PC-3 (cell line): ENCODE data around the gene CNKSR3. TPM values are rescaled to one million over a fixed set of nuclear protein-coding genes. Genes with fewer than 3 reads are reported as not detected.
"Not testable (repeated sequence)": the region's sequence is repeated elsewhere in the genome, so short reads cannot be mapped to it uniquely, and the experiment has no call there.

Experiments used
- ATAC-seq: fragments of 200-7000 bp; cut with Tn5 transposase; 2 replicates; pipeline ENCODE4 v1.9.1; 2020; ENCODE audit warnings: mild to moderate bottlenecking, moderate library complexity
- BruUV-seq: library from RNA; stranded (reverse); fragments of 400-500 nt; replicated peaks from 2 replicates; lab custom pipeline; 2021; lab: Mats Ljungman, UMichigan
- CTCF ChIA-PET: fragments of 300-600 bp; sonication (Branson Sonifier 250); formaldehyde crosslinking; loops from one replicate; lab custom pipeline; 2022; ENCODE audit warnings: antibody characterized with exemption; lab: Charles Lee
- POLR2A ChIA-PET: fragments of 300-600 bp; sonication (Branson Sonifier 250); formaldehyde crosslinking; loops from one replicate; lab custom pipeline; 2022; ENCODE audit warnings: antibody characterized with exemption; ENCODE audit not compliant: unreplicated experiment; lab: Charles Lee
- DNase-seq: peaks from one replicate; pipeline ENCODE4 v3.0.0-alpha.2; 2015
- H2AFZ ChIP-seq: fragments of 300-600 bp; sonication (generic); 2 replicates; pipeline ENCODE4 v1.6.0; 2016; ENCODE audit warnings: antibody characterized with exemption, low read length
- H3F3A ChIP-seq: fragments of 300-600 bp; sonication (generic); one replicate; pipeline ENCODE4 v1.6.0; 2017; ENCODE audit warnings: antibody characterized with exemption, low read length, control low read depth, mild to moderate bottlenecking; ENCODE audit not compliant: unreplicated experiment
- H3K27ac ChIP-seq: fragments of 300-600 bp; sonication (generic); 2 replicates; pipeline ENCODE4 v1.5.1; 2016; ENCODE audit warnings: mild to moderate bottlenecking, low read length
- H3K27me3 ChIP-seq: fragments of 300-600 bp; sonication (generic); 2 replicates; pipeline ENCODE4 v1.6.1; 2016; ENCODE audit warnings: low read length, mixed read lengths
- H3K36me3 ChIP-seq: fragments of 300-600 bp; sonication (generic); 2 replicates; pipeline ENCODE4 v1.6.1; 2016; ENCODE audit warnings: low read depth, mixed run types, low read length, mixed read lengths
- H3K4me1 ChIP-seq: fragments of 300-600 bp; sonication (generic); 2 replicates; pipeline ENCODE4 v1.5.1; 2016; ENCODE audit warnings: low read length; ENCODE audit not compliant: insufficient read depth
- H3K4me2 ChIP-seq: fragments of 300-600 bp; sonication (generic); 2 replicates; pipeline ENCODE4 v1.6.0; 2016; ENCODE audit warnings: low read length
- H3K4me3 ChIP-seq: fragments of 300-600 bp; sonication (generic); 2 replicates; pipeline ENCODE4 v1.5.1; 2016; ENCODE audit warnings: mild to moderate bottlenecking, low read length, mixed read lengths
- H3K79me2 ChIP-seq: fragments of 300-600 bp; sonication (generic); 2 replicates; pipeline ENCODE4 v1.6.1; 2017; ENCODE audit warnings: low read length, mixed read lengths
- H3K9ac ChIP-seq: fragments of 300-600 bp; sonication (generic); 2 replicates; pipeline ENCODE4 v1.6.0; 2016; ENCODE audit warnings: mild to moderate bottlenecking, low read length
- H3K9me2 ChIP-seq: fragments of 300-600 bp; sonication (generic); replicated peaks from 2 replicates; pipeline ENCODE4 v1.6.1; 2016; ENCODE audit warnings: mixed run types, low read length, mixed read lengths
- H3K9me3 ChIP-seq: fragments of 300-600 bp; sonication (generic); 2 replicates; pipeline ENCODE4 v1.6.1; 2016; ENCODE audit warnings: low read length, mixed read lengths
- H4K20me1 ChIP-seq: fragments of 300-600 bp; sonication (generic); 2 replicates; pipeline ENCODE4 v1.6.1; 2016; ENCODE audit warnings: low read length, mixed read lengths
- CTCF ChIP-seq: fragments of 300-600 bp; sonication (generic); conservative IDR thresholded peaks from 2 replicates; pipeline ENCODE4 v1.5.1; 2017; ENCODE audit warnings: antibody characterized with exemption, low read depth, mild to moderate bottlenecking, low read length
- EZH2 ChIP-seq: fragments of 300-600 bp; sonication (generic); IDR thresholded peaks from one replicate; pipeline ENCODE4 v1.6.1; 2017; ENCODE audit warnings: antibody characterized with exemption, mild to moderate bottlenecking, low read length; ENCODE audit not compliant: unreplicated experiment
- EZH2phosphoT487 ChIP-seq: fragments of 300-600 bp; sonication (generic); IDR thresholded peaks from 2 replicates; pipeline ENCODE4 v1.6.1; 2018; ENCODE audit warnings: mild to moderate bottlenecking, antibody characterized with exemption, low read length, borderline replicate concordance
- intact Hi-C: fragments of 100-400 bp; cut with micrococcal nuclease; formaldehyde crosslinking; loops from 2 replicates; pipeline ENCODE4 v1.9.0; 2023
- total RNA-seq: library from RNA; depleted of rRNA; stranded (reverse); fragments of >200 nt; gene quantifications from 2 replicates; pipeline ENCODE4 v1.2.3, GENCODE V29; 2014

CNKSR3 gene
- total RNA-seq, 1 experiment from 2014 or later: 3.2 TPM

GRCh38 chr6:154543628-154544027, 33.1 kb upstream of the CNKSR3 start:
- intact Hi-C loops: no loop called here
- no peak overlapping the region for H3K4me2 ChIP-seq
- H3K27me3 ChIP-seq: no peaks in the 10 kb centered on the region
- TF ChIP-seq EZH2phosphoT487: no peak
- no peak for TF ChIP-seq EZH2
- TF ChIP-seq CTCF: no peak
- no peaks in the 10 kb centered on the region for H3K4me1 ChIP-seq
- H3F3A ChIP-seq: no peaks in the 10 kb centered on the region
- H3K4me3 ChIP-seq: no peak overlapping the region
- no peaks in the 10 kb centered on the region for H3K9me3 ChIP-seq
- ChIA-PET POLR2A (no interaction called here), CTCF (interaction anchor here (0.6 kb wide), 1 partner anchor 17 kb away, joined by 4 read pairs; no protein-coding TSS in a partner anchor)
- no peak overlapping the region for H3K27ac ChIP-seq
- H3K9me2 ChIP-seq: no peaks in the 10 kb centered on the region
- DNase-seq (no peak), ATAC-seq (no peak)
- no peak overlapping the region for H2AFZ ChIP-seq
- no peak overlapping the region for H3K9ac ChIP-seq
- no TSS peak for BruUV-seq
- no peaks in the 10 kb centered on the region for H4K20me1 ChIP-seq
- no peaks in the 10 kb centered on the region for H3K79me2 ChIP-seq
- no peaks in the 10 kb centered on the region for H3K36me3 ChIP-seq

DNA sequence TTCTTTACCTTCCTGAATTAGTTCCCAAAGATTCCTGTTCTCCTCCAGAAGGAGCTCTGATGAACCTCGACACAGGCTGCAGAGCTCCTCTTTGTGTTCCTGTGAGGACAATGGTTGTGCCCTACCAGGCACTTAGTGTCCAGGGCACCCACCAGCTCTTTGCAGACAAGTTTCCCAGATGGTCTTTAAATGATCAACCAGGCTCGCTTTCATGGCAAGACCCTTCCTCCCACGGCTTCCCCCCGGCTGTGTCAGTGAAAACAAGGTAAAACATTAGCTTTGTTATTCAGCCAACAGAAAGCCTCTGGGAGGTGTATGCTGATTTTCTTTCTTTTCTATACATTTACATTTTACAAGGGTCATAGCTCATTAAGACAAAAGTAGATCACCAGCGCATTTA, 32.3 kb upstream of the CNKSR3 start:
- Histone ChIP-seq H3K4me3 (no peak overlapping the region), H3K4me1 (no peaks in the 10 kb centered on the region), H4K20me1 (no peaks in the 10 kb centered on the region), H3K27ac (no peak overlapping the region), H3K9me3 (no peaks in the 10 kb centered on the region), H3K27me3 (no peaks in the 10 kb centered on the region), H3K36me3 (no peaks in the 10 kb centered on the region), H3K9me2 (no peaks in the 10 kb centered on the region), H3K9ac (no peak overlapping the region), H2AFZ (no peak overlapping the region), H3K4me2 (no peak overlapping the region), H3K79me2 (no peaks in the 10 kb centered on the region), H3F3A (no peaks in the 10 kb centered on the region)
- TF ChIP-seq CTCF: no peak
- TF ChIP-seq EZH2phosphoT487: no peak
- TF ChIP-seq EZH2: no peak
- ChIA-PET CTCF (interaction anchor here (0.6 kb wide), 1 partner anchor 16 kb away, joined by 4 read pairs; no protein-coding TSS in a partner anchor), POLR2A (no interaction called here)
- BruUV-seq: no TSS peak
- intact Hi-C loops: no loop called here
- DNase-seq (no peak), ATAC-seq (no peak)

DNA sequence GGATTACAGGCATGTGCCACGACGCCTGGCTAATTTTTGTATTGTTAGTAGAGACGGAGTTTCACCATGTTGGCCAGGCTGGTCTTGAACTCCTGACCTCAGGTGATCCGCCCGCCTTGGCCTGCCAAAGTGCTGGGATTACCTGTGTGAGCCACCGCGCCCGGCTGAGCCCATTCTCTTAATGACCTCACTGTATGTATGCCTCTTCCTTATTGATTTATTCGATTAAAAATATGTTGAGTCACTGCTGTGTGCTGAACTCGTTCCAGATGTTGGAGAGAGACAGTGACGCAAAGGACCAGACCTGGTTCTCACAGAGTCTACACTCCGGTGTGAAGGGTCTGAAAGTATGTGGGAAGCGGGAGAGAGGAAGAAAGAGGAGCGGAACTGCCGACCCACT, 31.4 kb upstream of the CNKSR3 start:
- H3F3A ChIP-seq, H3K27ac ChIP-seq, intact Hi-C loops, CTCF ChIA-PET, DNase-seq, H3K4me2 ChIP-seq, H3K79me2 ChIP-seq, H3K9me2 ChIP-seq, POLR2A ChIA-PET, H3K36me3 ChIP-seq, ATAC-seq, BruUV-seq, H3K27me3 ChIP-seq, H3K9ac ChIP-seq, H4K20me1 ChIP-seq, H3K4me1 ChIP-seq, H3K9me3 ChIP-seq, H3K4me3 ChIP-seq, H2AFZ ChIP-seq: not testable (repeated sequence)
